ENCODE data around the gene WWC2.

- TF ChIP-seq CTCF (IDR thresholded peaks at IDR 0.05; ENCODE audit: low read depth, low read length): no peak
- no peak for TF ChIP-seq EZH2phosphoT487 (IDR thresholded peaks at IDR 0.05; ENCODE audit: low read depth)
Measured at GRCh38 chr4:183304538-183304937, 205.5 kb downstream of the WWC2 start.
